ENCODE results near the gene COL4A6. TPM values are rescaled to one million over a fixed set of nuclear protein-coding genes. Genes with fewer than 3 reads are reported as not detected.

The COL4A6 gene
- total RNA-seq, 2 experiments from 2014 or later: not detected

GRCh38 chrX:108216405-108216804 is 221.8 kb downstream of the COL4A6 start:
- no TSS peak for BruUV-seq (replicated peaks)
- no peaks in the 10 kb centered on the region for H4K20me1 ChIP-seq (ENCODE audit: insufficient read depth, low read length)
- TF ChIP-seq EZH2phosphoT487 (IDR thresholded peaks at IDR 0.05; ENCODE audit: borderline replicate concordance, low read depth, low read length): no peak
- TF ChIP-seq, protein P1, sequence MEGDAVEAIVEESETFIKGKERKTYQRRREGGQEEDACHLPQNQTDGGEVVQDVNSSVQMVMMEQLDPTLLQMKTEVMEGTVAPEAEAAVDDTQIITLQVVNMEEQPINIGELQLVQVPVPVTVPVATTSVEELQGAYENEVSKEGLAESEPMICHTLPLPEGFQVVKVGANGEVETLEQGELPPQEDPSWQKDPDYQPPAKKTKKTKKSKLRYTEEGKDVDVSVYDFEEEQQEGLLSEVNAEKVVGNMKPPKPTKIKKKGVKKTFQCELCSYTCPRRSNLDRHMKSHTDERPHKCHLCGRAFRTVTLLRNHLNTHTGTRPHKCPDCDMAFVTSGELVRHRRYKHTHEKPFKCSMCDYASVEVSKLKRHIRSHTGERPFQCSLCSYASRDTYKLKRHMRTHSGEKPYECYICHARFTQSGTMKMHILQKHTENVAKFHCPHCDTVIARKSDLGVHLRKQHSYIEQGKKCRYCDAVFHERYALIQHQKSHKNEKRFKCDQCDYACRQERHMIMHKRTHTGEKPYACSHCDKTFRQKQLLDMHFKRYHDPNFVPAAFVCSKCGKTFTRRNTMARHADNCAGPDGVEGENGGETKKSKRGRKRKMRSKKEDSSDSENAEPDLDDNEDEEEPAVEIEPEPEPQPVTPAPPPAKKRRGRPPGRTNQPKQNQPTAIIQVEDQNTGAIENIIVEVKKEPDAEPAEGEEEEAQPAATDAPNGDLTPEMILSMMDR (conservative IDR thresholded peaks at IDR 0.05; ENCODE audit: low read length): no peak
- DNase-seq (ENCODE audit: low spot score): no peak
- H3K9me2 ChIP-seq (ENCODE audit: insufficient read depth, low read length): no peaks in the 10 kb centered on the region
- no peaks in the 10 kb centered on the region for H3K79me2 ChIP-seq (ENCODE audit: insufficient read depth, low read depth, low read length)
- no peaks in the 10 kb centered on the region for H3K9me3 ChIP-seq (ENCODE audit: low read length)
- H3K27ac ChIP-seq (ENCODE audit: low read depth, low read length, poor library complexity, severe bottlenecking): no peak overlapping the region
- H2AFZ ChIP-seq (ENCODE audit: low read length): no peak overlapping the region
- intact Hi-C loops (cut with micrococcal nuclease; ENCODE audit: unreplicated experiment): no loop called here
- ChIA-PET CTCF (ENCODE audit: unreplicated experiment) (no interaction called here), POLR2A (no interaction called here)
- H3K36me3 ChIP-seq (ENCODE audit: insufficient read depth, low read length): no peaks in the 10 kb centered on the region
- H3K4me1 ChIP-seq (ENCODE audit: insufficient read depth, low read length, poor library complexity, severe bottlenecking): no peaks in the 10 kb centered on the region
- no peak overlapping the region for H3K4me2 ChIP-seq (ENCODE audit: low read length)
- no peak overlapping the region for H3K4me3 ChIP-seq (ENCODE audit: low read depth, low read length, poor library complexity, severe bottlenecking)

GRCh38 chrX:108211301-108211700 is 226.9 kb downstream of the COL4A6 start:
- CTCF ChIA-PET (ENCODE audit: unreplicated experiment): no interaction called here
- intact Hi-C loops (cut with micrococcal nuclease; ENCODE audit: unreplicated experiment): no loop called here
- Histone ChIP-seq H3K27ac (ENCODE audit: low read depth, low read length, poor library complexity, severe bottlenecking) (no peak overlapping the region), H3K36me3 (ENCODE audit: insufficient read depth, low read length) (no peaks in the 10 kb centered on the region), H2AFZ (ENCODE audit: low read length) (no peak overlapping the region), H4K20me1 (ENCODE audit: insufficient read depth, low read length) (no peaks in the 10 kb centered on the region), H3K4me3 (ENCODE audit: low read depth, low read length, poor library complexity, severe bottlenecking) (no peak overlapping the region), H3K4me1 (ENCODE audit: insufficient read depth, low read length, poor library complexity, severe bottlenecking) (no peaks in the 10 kb centered on the region), H3K79me2 (ENCODE audit: insufficient read depth, low read depth, low read length) (no peaks in the 10 kb centered on the region), H3K9me2 (ENCODE audit: insufficient read depth, low read length) (no peaks in the 10 kb centered on the region), H3K9me3 (ENCODE audit: low read length) (no peaks in the 10 kb centered on the region), H3K4me2 (ENCODE audit: low read length) (no peak overlapping the region)
- POLR2A ChIA-PET: no interaction called here
- no TSS peak for BruUV-seq (replicated peaks)
- no peak for DNase-seq (ENCODE audit: low spot score)
- TF ChIP-seq, protein P1 (conservative IDR thresholded peaks at IDR 0.05; ENCODE audit: low read length): no peak
- no peak for TF ChIP-seq EZH2phosphoT487 (IDR thresholded peaks at IDR 0.05; ENCODE audit: borderline replicate concordance, low read depth, low read length)

DNA sequence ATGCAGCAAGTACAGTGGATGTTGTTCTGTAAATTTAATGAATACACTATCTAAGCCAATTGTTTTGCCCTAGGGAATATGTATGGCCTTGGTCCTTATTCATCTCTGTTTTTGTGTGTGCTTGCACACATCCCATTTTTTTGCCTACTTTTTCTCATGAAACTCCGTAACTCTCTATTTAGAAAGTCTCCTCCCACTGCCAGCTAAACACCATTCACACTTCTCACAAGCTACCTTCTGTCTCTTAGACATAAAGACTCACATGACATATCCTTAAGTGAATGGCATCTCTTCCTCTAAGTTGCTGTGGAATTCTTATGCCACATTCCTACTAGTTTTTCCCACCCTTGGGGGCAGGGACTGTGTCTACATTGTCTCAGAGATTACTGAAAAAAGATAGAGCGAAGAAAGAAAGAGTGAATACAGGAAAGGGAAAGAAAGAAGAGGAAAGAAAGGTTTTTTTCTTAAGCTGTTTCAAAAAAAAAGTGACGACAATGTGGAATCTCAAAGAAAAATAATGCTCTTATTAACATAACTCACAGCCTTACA is 229.1 kb downstream of the COL4A6 start:
- Histone ChIP-seq H3K4me1 (ENCODE audit: insufficient read depth, low read length, poor library complexity, severe bottlenecking) (no peaks in the 10 kb centered on the region), H3K79me2 (ENCODE audit: insufficient read depth, low read depth, low read length) (no peaks in the 10 kb centered on the region), H4K20me1 (ENCODE audit: insufficient read depth, low read length) (no peaks in the 10 kb centered on the region), H3K4me2 (ENCODE audit: low read length) (no peak overlapping the region), H3K9me2 (ENCODE audit: insufficient read depth, low read length) (no peaks in the 10 kb centered on the region), H3K9me3 (ENCODE audit: low read length) (no peaks in the 10 kb centered on the region), H3K4me3 (ENCODE audit: low read depth, low read length, poor library complexity, severe bottlenecking) (no peak overlapping the region), H2AFZ (ENCODE audit: low read length) (no peak overlapping the region), H3K27ac (ENCODE audit: low read depth, low read length, poor library complexity, severe bottlenecking) (no peak overlapping the region), H3K36me3 (ENCODE audit: insufficient read depth, low read length) (no peaks in the 10 kb centered on the region)
- POLR2A ChIA-PET: no interaction called here
- CTCF ChIA-PET (ENCODE audit: unreplicated experiment): no interaction called here
- TF ChIP-seq EZH2phosphoT487 (IDR thresholded peaks at IDR 0.05; ENCODE audit: borderline replicate concordance, low read depth, low read length): no peak
- TF ChIP-seq, protein P1 (conservative IDR thresholded peaks at IDR 0.05; ENCODE audit: low read length): no peak
- no TSS peak for BruUV-seq (replicated peaks)
- intact Hi-C loops (cut with micrococcal nuclease; ENCODE audit: unreplicated experiment): no loop called here
- no peak for DNase-seq (ENCODE audit: low spot score)

All from OCI-LY7 (cell line).